Mesenchymal stem cell (in vitro differentiated cells and primary cell): ENCODE data around the gene SLC6A1.

Source experiments
- DNase-seq: peaks from one replicate; pipeline ENCODE4 v3.0.0-alpha.2; 2013
- H2AFZ ChIP-seq: one replicate; pipeline ENCODE4 v1.6.1; 2013; ENCODE audit warnings: low read depth, mild to moderate bottlenecking, control low read depth, inconsistent platforms, low read length, moderate library complexity
- H2AK5ac ChIP-seq: 2 replicates; pipeline ENCODE4 v1.6.1; 2013; ENCODE audit warnings: low read length, moderate library complexity, mild to moderate bottlenecking, inconsistent platforms; ENCODE audit not compliant: severe bottlenecking
- H2BK120ac ChIP-seq: one replicate; pipeline ENCODE4 v1.6.1; 2013; ENCODE audit warnings: low read depth, mild to moderate bottlenecking, inconsistent platforms, low read length, moderate library complexity
- H2BK12ac ChIP-seq, 2 experiments: one replicate each; pipeline ENCODE4 v1.6.1; 2013; ENCODE audit warnings: inconsistent platforms in 2 of 2, low read length in 2 of 2, mild to moderate bottlenecking in 2 of 2, moderate library complexity in 2 of 2, control low read depth in 1 of 2
- H2BK15ac ChIP-seq: one replicate; pipeline ENCODE4 v1.6.1; 2013; ENCODE audit warnings: mild to moderate bottlenecking, low read depth, inconsistent platforms; ENCODE audit not compliant: poor library complexity, severe bottlenecking
- H2BK5ac ChIP-seq: 2 replicates; pipeline ENCODE4 v1.6.1; 2013; ENCODE audit warnings: low read depth, mild to moderate bottlenecking, low read length, control low read depth, inconsistent platforms; ENCODE audit not compliant: poor library complexity, severe bottlenecking
- H3K14ac ChIP-seq, 2 experiments: one replicate each; pipeline ENCODE4 v1.6.1; 2013; ENCODE audit warnings: inconsistent platforms in 2 of 2, low read length in 2 of 2, control low read depth in 1 of 2, mild to moderate bottlenecking in 1 of 2, moderate library complexity in 1 of 2
- H3K18ac ChIP-seq, 2 experiments: one replicate each; pipeline ENCODE4 v1.6.1; 2013; ENCODE audit warnings: inconsistent platforms in 2 of 2, low read length in 2 of 2, control low read depth in 1 of 2, low read depth in 1 of 2, mild to moderate bottlenecking in 1 of 2
- H3K23ac ChIP-seq, 2 experiments: one replicate each; pipeline ENCODE4 v1.6.1; 2013; ENCODE audit warnings: inconsistent platforms in 2 of 2, low read length in 2 of 2, mild to moderate bottlenecking in 2 of 2, moderate library complexity in 2 of 2, control low read depth in 1 of 2
- H3K27ac ChIP-seq: 2 replicates; pipeline ENCODE4 v1.5.1; 2013; ENCODE audit warnings: mild to moderate bottlenecking, moderate library complexity, low read length, control low read depth, inconsistent platforms; ENCODE audit not compliant: poor library complexity, severe bottlenecking
- H3K27me3 ChIP-seq, 2 experiments: 2 replicates each; pipeline versions ENCODE4 v1.6.1 to v1.7.0; 2013; ENCODE audit warnings: low read length in 2 of 2, mild to moderate bottlenecking in 2 of 2, moderate library complexity in 2 of 2, control low read depth in 1 of 2, inconsistent platforms in 1 of 2; ENCODE audit not compliant: control insufficient read depth in 1 of 2, insufficient read depth in 1 of 2
- H3K36me3 ChIP-seq, 2 experiments: 2 replicates each; pipeline versions ENCODE4 v1.6.1 to v1.7.0; 2013; ENCODE audit warnings: low read length in 2 of 2, control low read depth in 1 of 2, inconsistent platforms in 1 of 2, low read depth in 1 of 2, mild to moderate bottlenecking in 1 of 2; ENCODE audit not compliant: insufficient read depth in 2 of 2, control insufficient read depth in 1 of 2
- H3K4ac ChIP-seq, 2 experiments: one replicate each; pipeline ENCODE4 v1.6.1; 2013; ENCODE audit warnings: inconsistent platforms in 2 of 2, low read length in 2 of 2, mild to moderate bottlenecking in 2 of 2, moderate library complexity in 2 of 2, control low read depth in 1 of 2, low read depth in 1 of 2
- H3K4me1 ChIP-seq: 2 replicates; pipeline ENCODE4 v1.6.1; 2013; ENCODE audit warnings: low read depth, low read length, control low read depth; ENCODE audit not compliant: control insufficient read depth, insufficient read depth
- H3K4me2 ChIP-seq: 2 replicates; pipeline ENCODE4 v1.6.1; 2013; ENCODE audit warnings: low read length, mild to moderate bottlenecking, inconsistent platforms; ENCODE audit not compliant: poor library complexity, severe bottlenecking
- H3K4me3 ChIP-seq, 2 experiments: 2 replicates each; pipeline versions ENCODE4 v1.5.1 to v1.7.0; 2013; ENCODE audit warnings: low read length in 2 of 2, mild to moderate bottlenecking in 2 of 2, control low read depth in 1 of 2, low read depth in 1 of 2; ENCODE audit not compliant: insufficient read depth in 1 of 2
- H3K79me1 ChIP-seq: replicated peaks from 2 replicates; pipeline ENCODE4 v1.6.1; 2013; ENCODE audit warnings: mild to moderate bottlenecking, control low read depth, low read length, inconsistent platforms; ENCODE audit not compliant: poor library complexity, severe bottlenecking
- H3K9ac ChIP-seq: 2 replicates; pipeline ENCODE4 v1.7.0; 2013; ENCODE audit warnings: mild to moderate bottlenecking, low read length, moderate library complexity
- H3K9me3 ChIP-seq: 2 replicates; pipeline ENCODE4 v1.7.0; 2013; ENCODE audit warnings: mild to moderate bottlenecking, low read length; ENCODE audit not compliant: control insufficient read depth
- H4K8ac ChIP-seq: one replicate; pipeline ENCODE4 v1.6.1; 2013; ENCODE audit warnings: inconsistent platforms, mild to moderate bottlenecking, low read length, moderate library complexity
- H4K91ac ChIP-seq: one replicate; pipeline ENCODE4 v1.6.1; 2013; ENCODE audit warnings: mild to moderate bottlenecking, low read length, inconsistent platforms
- WGBS: methylation state at CpG from one replicate; pipeline ENCODE4 v1.1.7; 2013; ENCODE audit warnings: mixed read lengths; 5-methylcytosine and 5-hydroxymethylcytosine counted together

Gene SLC6A1

GRCh38 chr3:11029948-11030347, 37.4 kb downstream of the SLC6A1 start:
- H3K9ac ChIP-seq: no peak overlapping the region

GRCh38 chr3:11033871-11034270, 41.3 kb downstream of the SLC6A1 start:
- no peak overlapping the region for H3K4me2 ChIP-seq
- no peak overlapping the region for H4K91ac ChIP-seq
- H2BK12ac ChIP-seq: no peak overlapping the region
- no peak overlapping the region for H2AFZ ChIP-seq
- H3K9me3 ChIP-seq: no peaks in the 10 kb centered on the region
- H3K18ac ChIP-seq: no peak overlapping the region
- H2AK5ac ChIP-seq: no peak overlapping the region
- H3K23ac ChIP-seq: no peak overlapping the region
- H3K79me1 ChIP-seq: no peaks in the 10 kb centered on the region
- DNase-seq: no peak
- 67% methylated on average over 3 of the region's 3 CpGs for whole genome bisulfite sequencing
- peaks cover 8 to 47% of the 10 kb centered on the region in 2 experiments for H3K27me3 ChIP-seq
- H3K27ac ChIP-seq: no peak overlapping the region
- no peak overlapping the region for H2BK5ac ChIP-seq
- H4K8ac ChIP-seq: no peak overlapping the region
- H3K4me1 ChIP-seq: no peaks in the 10 kb centered on the region
- H2BK15ac ChIP-seq: no peak overlapping the region
- H2BK120ac ChIP-seq: no peak overlapping the region
- H3K9ac ChIP-seq: no peak overlapping the region
- no peak overlapping the region for H3K14ac ChIP-seq
- no peak overlapping the region for H3K4me3 ChIP-seq
- H3K4ac ChIP-seq: no peak overlapping the region
- H3K36me3 ChIP-seq: no peaks in the 10 kb centered on the region

More at GRCh38 chr3:11029948-11030347, 37.4 kb downstream of the SLC6A1 start:
- Histone ChIP-seq H2BK12ac (no peak overlapping the region), H2BK120ac (no peak overlapping the region), H2AFZ (no peak overlapping the region), H2BK5ac (no peak overlapping the region), H2BK15ac (no peak overlapping the region), H3K23ac (no peak overlapping the region), H3K18ac (no peak overlapping the region), H3K14ac (no peak overlapping the region), H3K27me3 (peaks cover 0 to 31% of the 10 kb centered on the region in 2 experiments), H3K36me3 (no peaks in the 10 kb centered on the region), H3K9me3 (no peaks in the 10 kb centered on the region), H3K4me3 (no peak overlapping the region), H3K4me1 (no peaks in the 10 kb centered on the region), H3K4me2 (no peak overlapping the region), H2AK5ac (no peak overlapping the region), H4K8ac (no peak overlapping the region), H3K27ac (no peak overlapping the region), H4K91ac (no peak overlapping the region), H3K4ac (no peak overlapping the region), H3K79me1 (no peaks in the 10 kb centered on the region)
- 74% methylated on average over 2 of the region's 3 CpGs for WGBS
- DNase-seq: no peak

GRCh38 chr3:11034309-11034985, 41.9 kb downstream of the SLC6A1 start:
- no peak overlapping the region for H3K4me2 ChIP-seq
- H3K18ac ChIP-seq: no peak overlapping the region
- H2BK5ac ChIP-seq: no peak overlapping the region
- no peak overlapping the region for H2BK12ac ChIP-seq
- no peak overlapping the region for H2BK15ac ChIP-seq
- H3K4me1 ChIP-seq: no peaks in the 10 kb centered on the region
- no peak overlapping the region for H2BK120ac ChIP-seq
- H2AK5ac ChIP-seq: no peak overlapping the region
- no peak overlapping the region for H3K27ac ChIP-seq
- H3K9me3 ChIP-seq: no peaks in the 10 kb centered on the region
- H3K36me3 ChIP-seq: no peaks in the 10 kb centered on the region
- no peaks in the 10 kb centered on the region for H3K79me1 ChIP-seq
- 64% methylated on average over 5 of the region's 5 CpGs for WGBS
- H2AFZ ChIP-seq: no peak overlapping the region
- no peak overlapping the region for H3K14ac ChIP-seq
- H3K4ac ChIP-seq: no peak overlapping the region
- H3K27me3 ChIP-seq: peaks cover 8 to 52% of the 10 kb centered on the region in 2 experiments
- no peak overlapping the region for H4K91ac ChIP-seq
- no peak overlapping the region for H4K8ac ChIP-seq
- no peak overlapping the region for H3K9ac ChIP-seq
- DNase-seq: no peak
- no peak overlapping the region for H3K4me3 ChIP-seq
- H3K23ac ChIP-seq: no peak overlapping the region

- Histone ChIP-seq H3K36me3 (no peaks in the 10 kb centered on the region), H3K4me3 (no peak overlapping the region), H3K79me1 (no peaks in the 10 kb centered on the region), H3K14ac (no peak overlapping the region), H2AFZ (no peak overlapping the region), H4K91ac (no peak overlapping the region), H3K23ac (no peak overlapping the region), H3K9me3 (no peaks in the 10 kb centered on the region), H2BK12ac (no peak overlapping the region), H3K27me3 (peaks cover 8 to 65% of the 10 kb centered on the region in 2 experiments), H2AK5ac (no peak overlapping the region), H4K8ac (no peak overlapping the region), H3K4me2 (no peak overlapping the region), H3K4me1 (no peaks in the 10 kb centered on the region), H3K27ac (no peak overlapping the region), H2BK15ac (no peak overlapping the region), H3K9ac (no peak overlapping the region), H3K4ac (no peak overlapping the region), H3K18ac (no peak overlapping the region), H2BK5ac (no peak overlapping the region), H2BK120ac (no peak overlapping the region)
- 80% methylated on average over 19 of the region's 19 CpGs for WGBS
- no peak for DNase-seq
Observed at GRCh38 chr3:11035757-11036505, 43.4 kb downstream of the SLC6A1 start.
